ENCODE results near the gene LIN28A.
A peak's percentile ranks its signal among the peaks of the same experiment; 100 is the strongest.
"Not testable (repeated sequence)": the region's sequence is repeated elsewhere in the genome, so short reads cannot be mapped to it uniquely, and the experiment has no call there.

Gene LIN28A, protein sequence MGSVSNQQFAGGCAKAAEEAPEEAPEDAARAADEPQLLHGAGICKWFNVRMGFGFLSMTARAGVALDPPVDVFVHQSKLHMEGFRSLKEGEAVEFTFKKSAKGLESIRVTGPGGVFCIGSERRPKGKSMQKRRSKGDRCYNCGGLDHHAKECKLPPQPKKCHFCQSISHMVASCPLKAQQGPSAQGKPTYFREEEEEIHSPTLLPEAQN

DNA sequence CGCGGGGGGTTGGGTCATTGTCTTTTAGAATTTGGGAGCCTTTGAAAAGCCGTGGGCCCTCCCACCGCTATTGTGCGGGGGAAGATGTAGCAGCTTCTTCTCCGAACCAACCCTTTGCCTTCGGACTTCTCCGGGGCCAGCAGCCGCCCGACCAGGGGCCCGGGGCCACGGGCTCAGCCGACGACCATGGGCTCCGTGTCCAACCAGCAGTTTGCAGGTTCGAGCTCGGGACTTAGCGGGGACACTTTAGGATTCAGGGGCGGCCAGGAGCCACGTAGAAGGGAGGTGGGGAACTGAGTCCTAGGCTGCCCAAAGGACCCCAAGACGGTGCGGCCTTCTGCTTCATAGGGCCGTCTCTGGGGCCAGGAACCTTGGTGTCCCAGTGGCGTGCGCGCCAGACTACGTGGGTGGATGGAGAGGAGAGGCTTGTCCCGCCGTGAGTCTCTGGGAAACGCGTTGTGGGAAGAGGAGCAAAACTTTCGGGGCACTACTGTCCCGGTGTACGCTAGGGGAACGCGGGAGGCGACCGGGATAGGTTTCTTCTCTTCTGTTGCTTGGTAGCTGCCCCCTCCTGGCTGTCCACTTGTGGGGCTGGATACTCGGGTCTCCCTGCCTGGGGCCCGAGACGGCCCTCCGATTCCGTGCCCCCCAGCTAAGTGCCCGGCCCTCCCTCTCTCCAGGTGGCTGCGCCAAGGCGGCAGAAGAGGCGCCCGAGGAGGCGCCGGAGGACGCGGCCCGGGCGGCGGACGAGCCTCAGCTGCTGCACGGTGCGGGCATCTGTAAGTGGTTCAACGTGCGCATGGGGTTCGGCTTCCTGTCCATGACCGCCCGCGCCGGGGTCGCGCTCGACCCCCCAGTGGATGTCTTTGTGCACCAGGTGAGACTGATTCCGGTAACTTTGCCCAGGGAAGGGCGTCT lies at the start of gene LIN28A:
LIN28A (plus strand) TSS at position 112 of the 918 bp plus-strand sequence; CDS start at position 187, 75 bp downstream.
- Histone ChIP-seq H2AFZ (ENCODE audit: low read depth, low read length) (peak within 1 kb of the TSS; percentile 13), H3K27me3 (ENCODE audit: insufficient read depth, low read length) (no peaks in the 10 kb centered on the region), H3K4me3 (ENCODE audit: low read length) (peak within 1 kb of the TSS; percentile 97), H3K4me1 (ENCODE audit: insufficient read depth, low read length) (peaks cover 37% of the 10 kb centered on the region), H3K9me3 (ENCODE audit: low read length) (no peaks in the 10 kb centered on the region), H3K36me3 (ENCODE audit: insufficient read depth, low read length) (peaks cover 25% of the 10 kb centered on the region)

- Histone ChIP-seq H3K36me3 (ENCODE audit: insufficient read depth, low read length) (no peaks in the 10 kb centered on the region), H3K4me3 (ENCODE audit: low read length) (no peak overlapping the region), H3K9me3 (ENCODE audit: low read length) (no peaks in the 10 kb centered on the region), H2AFZ (ENCODE audit: low read depth, low read length) (no peak overlapping the region), H3K4me1 (ENCODE audit: insufficient read depth, low read length) (no peaks in the 10 kb centered on the region), H3K27me3 (ENCODE audit: insufficient read depth, low read length) (no peaks in the 10 kb centered on the region)
These were observed 49.0 kb upstream of the LIN28A start for GRCh38 chr1:26361605-26362122.

DNA sequence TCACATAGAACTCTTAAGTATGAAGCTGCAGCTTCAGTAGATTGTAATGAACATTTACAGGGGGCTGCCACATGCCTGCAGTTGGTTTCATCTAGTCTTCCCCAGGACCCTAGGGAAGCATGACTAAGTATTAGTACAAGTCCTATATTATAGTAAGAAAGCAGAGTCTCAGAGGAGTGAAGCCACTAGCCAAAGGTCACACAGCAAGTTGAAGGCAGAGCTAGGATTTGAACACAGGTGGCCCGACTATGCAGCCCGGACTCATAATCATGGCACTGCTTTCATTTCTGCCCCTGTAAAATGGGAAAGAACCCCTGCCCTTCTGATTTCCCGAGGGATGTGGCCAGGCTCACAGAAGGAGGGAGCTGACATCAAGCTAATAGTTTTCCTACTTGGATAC lies 48.3 kb upstream of the LIN28A start:
- Histone ChIP-seq H3K9me3 (ENCODE audit: low read length) (no peaks in the 10 kb centered on the region), H3K36me3 (ENCODE audit: insufficient read depth, low read length) (no peaks in the 10 kb centered on the region), H3K27me3 (ENCODE audit: insufficient read depth, low read length) (no peaks in the 10 kb centered on the region), H2AFZ (ENCODE audit: low read depth, low read length) (no peak overlapping the region), H3K4me1 (ENCODE audit: insufficient read depth, low read length) (no peaks in the 10 kb centered on the region), H3K4me3 (ENCODE audit: low read length) (no peak overlapping the region)

DNA sequence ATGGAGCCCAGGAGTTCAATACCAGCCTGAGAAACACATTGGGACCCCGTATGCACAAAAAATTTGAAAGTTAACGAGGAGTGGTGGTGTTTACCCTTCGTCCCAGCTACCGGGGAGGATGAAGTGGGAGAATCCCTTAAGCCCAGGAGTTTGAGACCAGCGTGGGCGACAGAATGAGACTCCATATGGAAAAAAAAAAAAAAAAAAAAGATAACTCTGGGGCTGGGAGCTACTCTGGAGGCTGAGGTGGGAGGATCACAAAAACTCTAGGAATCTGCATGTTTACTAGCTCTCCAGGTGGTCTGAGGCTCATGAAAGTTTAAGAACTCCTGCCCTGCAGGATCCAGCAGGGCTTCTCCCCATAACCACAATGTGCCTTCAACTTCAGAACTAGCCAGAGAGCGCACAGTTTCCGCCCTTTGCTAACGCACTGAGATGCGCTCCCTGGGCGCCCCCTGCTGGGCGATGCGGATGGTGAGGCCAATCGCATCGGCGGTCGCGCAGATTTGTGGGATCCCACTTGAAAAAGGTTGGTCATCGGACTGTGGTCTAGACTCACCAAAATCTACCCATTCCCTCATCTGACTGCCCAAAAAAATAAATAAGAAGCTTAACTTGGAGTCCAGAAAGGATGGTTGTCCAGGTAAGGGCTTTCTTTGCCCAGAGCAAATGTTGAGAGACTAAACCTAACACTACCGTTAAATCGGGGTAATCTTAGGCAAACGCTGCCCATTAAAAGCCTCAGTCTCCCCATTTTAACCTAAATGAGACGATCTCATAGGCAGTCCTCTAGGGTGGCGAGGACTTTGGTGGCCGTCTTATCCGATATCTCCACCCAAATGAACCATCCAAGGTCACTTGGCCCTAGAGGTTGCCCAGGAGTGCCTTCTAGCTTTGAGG lies 46.8 kb upstream of the LIN28A start:
- no peaks in the 10 kb centered on the region for H3K27me3 ChIP-seq (ENCODE audit: insufficient read depth, low read length)
- H3K9me3 ChIP-seq (ENCODE audit: low read length), result no peaks in the 10 kb centered on the region
- no peaks in the 10 kb centered on the region for H3K4me1 ChIP-seq (ENCODE audit: insufficient read depth, low read length)
- H2AFZ ChIP-seq (ENCODE audit: low read depth, low read length), result no peak overlapping the region
- no peak overlapping the region for H3K4me3 ChIP-seq (ENCODE audit: low read length)
- H3K36me3 ChIP-seq (ENCODE audit: insufficient read depth, low read length), result no peaks in the 10 kb centered on the region

GRCh38 chr1:26364956-26365355 lies 45.7 kb upstream of the LIN28A start:
- Histone ChIP-seq H3K4me1 (ENCODE audit: insufficient read depth, low read length) (no peaks in the 10 kb centered on the region), H3K9me3 (ENCODE audit: low read length) (no peaks in the 10 kb centered on the region), H3K4me3 (ENCODE audit: low read length) (no peak overlapping the region), H3K36me3 (ENCODE audit: insufficient read depth, low read length) (no peaks in the 10 kb centered on the region), H3K27me3 (ENCODE audit: insufficient read depth, low read length) (no peaks in the 10 kb centered on the region), H2AFZ (ENCODE audit: low read depth, low read length) (no peak overlapping the region)

GRCh38 chr1:26367441-26367840 lies 43.2 kb upstream of the LIN28A start:
- H3K4me3 ChIP-seq (ENCODE audit: low read length), result no peak overlapping the region
- no peaks in the 10 kb centered on the region for H3K27me3 ChIP-seq (ENCODE audit: insufficient read depth, low read length)
- H3K36me3 ChIP-seq (ENCODE audit: insufficient read depth, low read length), result no peaks in the 10 kb centered on the region
- no peaks in the 10 kb centered on the region for H3K4me1 ChIP-seq (ENCODE audit: insufficient read depth, low read length)
- no peak overlapping the region for H2AFZ ChIP-seq (ENCODE audit: low read depth, low read length)
- H3K9me3 ChIP-seq (ENCODE audit: low read length), result peaks cover 2% of the 10 kb centered on the region

- Histone ChIP-seq H3K4me1 (ENCODE audit: insufficient read depth, low read length) (no peaks in the 10 kb centered on the region), H3K9me3 (ENCODE audit: low read length) (peaks cover 2% of the 10 kb centered on the region), H3K36me3 (ENCODE audit: insufficient read depth, low read length) (no peaks in the 10 kb centered on the region), H3K27me3 (ENCODE audit: insufficient read depth, low read length) (no peaks in the 10 kb centered on the region), H3K4me3 (ENCODE audit: low read length) (no peak overlapping the region), H2AFZ (ENCODE audit: low read depth, low read length) (no peak overlapping the region)
These were observed 42.6 kb upstream of the LIN28A start for GRCh38 chr1:26368006-26368405.

GRCh38 chr1:26368486-26368885 lies 42.1 kb upstream of the LIN28A start:
- H3K4me3 ChIP-seq (ENCODE audit: low read length), result no peak overlapping the region
- peaks cover 2% of the 10 kb centered on the region for H3K9me3 ChIP-seq (ENCODE audit: low read length)
- no peaks in the 10 kb centered on the region for H3K36me3 ChIP-seq (ENCODE audit: insufficient read depth, low read length)
- no peaks in the 10 kb centered on the region for H3K4me1 ChIP-seq (ENCODE audit: insufficient read depth, low read length)
- H3K27me3 ChIP-seq (ENCODE audit: insufficient read depth, low read length), result no peaks in the 10 kb centered on the region
- H2AFZ ChIP-seq (ENCODE audit: low read depth, low read length), result no peak overlapping the region

GRCh38 chr1:26370591-26371382 lies 39.8 kb upstream of the LIN28A start:
- H3K4me1 ChIP-seq (ENCODE audit: insufficient read depth, low read length), result no peaks in the 10 kb centered on the region
- peaks cover 12% of the 10 kb centered on the region for H3K27me3 ChIP-seq (ENCODE audit: insufficient read depth, low read length)
- no peaks in the 10 kb centered on the region for H3K36me3 ChIP-seq (ENCODE audit: insufficient read depth, low read length)
- peaks cover 2% of the 10 kb centered on the region for H3K9me3 ChIP-seq (ENCODE audit: low read length)
- no peak overlapping the region for H3K4me3 ChIP-seq (ENCODE audit: low read length)
- no peak overlapping the region for H2AFZ ChIP-seq (ENCODE audit: low read depth, low read length)

DNA sequence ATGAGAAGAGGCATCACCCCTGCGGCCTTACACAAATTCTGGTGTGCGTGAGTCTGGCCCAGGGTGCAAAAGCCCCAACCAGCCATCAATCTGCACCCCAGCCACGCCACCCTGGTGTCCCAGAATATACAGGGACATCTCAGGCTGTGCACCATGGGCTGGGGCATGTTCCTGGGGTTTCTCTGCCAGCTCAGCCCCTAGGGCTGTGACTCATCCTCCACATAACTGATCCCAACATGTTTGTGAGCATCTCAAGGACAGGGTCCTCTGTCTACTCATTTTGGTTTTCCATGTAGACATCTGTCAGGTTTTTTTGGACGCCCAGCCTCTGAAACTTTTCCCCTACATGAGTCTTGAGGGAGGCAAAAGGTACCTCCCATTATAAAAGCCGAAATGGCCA lies 38.6 kb upstream of the LIN28A start:
- no peaks in the 10 kb centered on the region for H3K36me3 ChIP-seq (ENCODE audit: insufficient read depth, low read length)
- no peak overlapping the region for H3K4me3 ChIP-seq (ENCODE audit: low read length)
- peaks cover 2% of the 10 kb centered on the region for H3K9me3 ChIP-seq (ENCODE audit: low read length)
- no peaks in the 10 kb centered on the region for H3K4me1 ChIP-seq (ENCODE audit: insufficient read depth, low read length)
- H2AFZ ChIP-seq (ENCODE audit: low read depth, low read length), result no peak overlapping the region
- H3K27me3 ChIP-seq (ENCODE audit: insufficient read depth, low read length), result peaks cover 12% of the 10 kb centered on the region

GRCh38 chr1:26372611-26373010 lies 38.0 kb upstream of the LIN28A start, which contains the start of gene ZNF683:
ZNF683 (minus strand) TSS chr1:26372750; CDS start chr1:26368571, 4,179 bp downstream.
- H3K4me1 ChIP-seq (ENCODE audit: insufficient read depth, low read length); H3K9me3 ChIP-seq (ENCODE audit: low read length); H3K36me3 ChIP-seq (ENCODE audit: insufficient read depth, low read length); H3K4me3 ChIP-seq (ENCODE audit: low read length); H2AFZ ChIP-seq (ENCODE audit: low read depth, low read length): not testable (repeated sequence)
- peaks cover 12% of the 10 kb centered on the region for H3K27me3 ChIP-seq (ENCODE audit: insufficient read depth, low read length)

GRCh38 chr1:26373281-26373680 lies 37.3 kb upstream of the LIN28A start:
- Histone ChIP-seq H2AFZ (ENCODE audit: low read depth, low read length) (no peak overlapping the region), H3K4me1 (ENCODE audit: insufficient read depth, low read length) (no peaks in the 10 kb centered on the region), H3K9me3 (ENCODE audit: low read length) (peaks cover 2% of the 10 kb centered on the region), H3K4me3 (ENCODE audit: low read length) (no peak overlapping the region), H3K36me3 (ENCODE audit: insufficient read depth, low read length) (no peaks in the 10 kb centered on the region), H3K27me3 (ENCODE audit: insufficient read depth, low read length) (peaks cover 12% of the 10 kb centered on the region)
